Loucy (cell line): ENCODE data around the gene ATP1A3.
A peak's percentile ranks its signal among the peaks of the same experiment; 100 is the strongest.
"Not testable (repeated sequence)": the region's sequence is repeated elsewhere in the genome, so short reads cannot be mapped to it uniquely, and the experiment has no call there.

Source experiments
- EZH2phosphoT487 ChIP-seq: fragments of 200-600 bp; IDR thresholded peaks from 2 replicates; pipeline ENCODE4 v1.6.1; 2018; ENCODE audit warnings: antibody characterized with exemption, mild to moderate bottlenecking, moderate library complexity, borderline replicate concordance
- TF ChIP-seq, protein P1 (sequence below): fragments of 200-600 bp; sonication (generic); conservative IDR thresholded peaks from 2 replicates; pipeline ENCODE4 v1.5.1; 2014; ENCODE audit warnings: mild to moderate bottlenecking, antibody characterized with exemption, low read length

DNA sequence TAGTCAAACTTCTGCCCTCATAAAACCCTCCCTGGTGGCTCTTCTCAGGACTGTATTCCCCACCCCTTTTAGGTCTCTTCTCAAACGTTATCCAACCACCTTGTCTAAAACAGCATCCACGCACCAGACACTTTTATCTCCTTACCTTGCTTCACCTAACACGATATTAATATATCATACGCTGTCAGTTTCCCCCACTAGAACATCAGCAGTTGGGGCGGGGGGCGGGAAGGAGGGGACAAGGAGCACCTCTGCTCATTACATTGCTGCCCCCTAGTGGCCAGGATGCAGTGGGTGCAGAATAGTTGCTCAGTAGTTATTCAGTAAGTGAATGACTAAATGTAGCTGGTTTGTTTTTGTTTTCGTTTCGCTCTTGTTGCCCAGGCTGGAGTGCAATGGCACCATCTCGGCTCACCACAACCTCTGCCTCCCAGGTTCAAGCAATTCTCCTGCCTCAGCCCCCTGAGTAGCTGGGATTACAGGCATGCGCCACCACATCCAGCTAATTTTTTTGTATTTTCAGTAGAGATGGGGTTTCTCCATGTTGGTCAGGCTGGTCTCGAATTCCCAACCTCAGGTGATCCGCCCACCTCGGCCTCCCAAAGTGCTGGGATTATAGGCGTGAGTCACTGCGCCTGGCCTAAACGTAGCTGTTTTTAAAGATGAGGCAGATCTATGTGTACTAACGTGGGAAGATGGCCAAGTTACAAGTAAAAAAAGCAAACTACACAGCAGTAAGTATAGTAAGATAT, 40.8 kb upstream of the ATP1A3 start:
- TF ChIP-seq, protein P1, sequence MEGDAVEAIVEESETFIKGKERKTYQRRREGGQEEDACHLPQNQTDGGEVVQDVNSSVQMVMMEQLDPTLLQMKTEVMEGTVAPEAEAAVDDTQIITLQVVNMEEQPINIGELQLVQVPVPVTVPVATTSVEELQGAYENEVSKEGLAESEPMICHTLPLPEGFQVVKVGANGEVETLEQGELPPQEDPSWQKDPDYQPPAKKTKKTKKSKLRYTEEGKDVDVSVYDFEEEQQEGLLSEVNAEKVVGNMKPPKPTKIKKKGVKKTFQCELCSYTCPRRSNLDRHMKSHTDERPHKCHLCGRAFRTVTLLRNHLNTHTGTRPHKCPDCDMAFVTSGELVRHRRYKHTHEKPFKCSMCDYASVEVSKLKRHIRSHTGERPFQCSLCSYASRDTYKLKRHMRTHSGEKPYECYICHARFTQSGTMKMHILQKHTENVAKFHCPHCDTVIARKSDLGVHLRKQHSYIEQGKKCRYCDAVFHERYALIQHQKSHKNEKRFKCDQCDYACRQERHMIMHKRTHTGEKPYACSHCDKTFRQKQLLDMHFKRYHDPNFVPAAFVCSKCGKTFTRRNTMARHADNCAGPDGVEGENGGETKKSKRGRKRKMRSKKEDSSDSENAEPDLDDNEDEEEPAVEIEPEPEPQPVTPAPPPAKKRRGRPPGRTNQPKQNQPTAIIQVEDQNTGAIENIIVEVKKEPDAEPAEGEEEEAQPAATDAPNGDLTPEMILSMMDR: peak; percentile 89
- TF ChIP-seq EZH2phosphoT487: not testable (repeated sequence)
